A549 (cell line): ENCODE data around the gene ABCC1.

ENCODE experiments used
- CEBPB ChIP-seq, 2 experiments: fragments of >200 bp in 1 of 2; sonication (Bioruptor Twin) in 1 of 2; formaldehyde crosslinking in 1 of 2; IDR thresholded peaks; 2 replicates each; pipeline ENCODE4 v1.6.1; 2012 to 2016
- CTCF ChIP-seq: fragments of >200 bp; sonication (Bioruptor Twin); formaldehyde crosslinking; IDR thresholded peaks from 3 replicates; pipeline ENCODE4 v1.5.1; 2016
- E2F6 ChIP-seq: IDR thresholded peaks from 2 replicates; pipeline ENCODE4 v1.6.1; 2012; ENCODE audit warnings: low read depth, borderline replicate concordance
- EP300 ChIP-seq, 2 experiments: fragments of >200 bp; sonication (Bioruptor Twin); formaldehyde crosslinking; IDR thresholded peaks; 2 replicates in 1 of 2; 3 replicates in 1 of 2; pipeline ENCODE4 v1.6.1; 2016 to 2017
- ESRRA ChIP-seq: fragments of 150-350 bp; IDR thresholded peaks from 2 replicates; pipeline ENCODE4 v1.6.1; 2014; ENCODE audit warnings: mild to moderate bottlenecking, low read length, borderline replicate concordance
- HMGXB4 ChIP-seq: fragments of 250-450 bp; sonication (Bioruptor Pico); IDR thresholded peaks from 2 replicates; pipeline ENCODE4 v1.5.0; 2021; ENCODE audit warnings: mild to moderate bottlenecking, moderate library complexity, borderline replicate concordance
- JUN ChIP-seq, 2 experiments: fragments of >200 bp; sonication (Bioruptor Twin); formaldehyde crosslinking; IDR thresholded peaks; 2 replicates in 1 of 2; 3 replicates in 1 of 2; pipeline ENCODE4 v1.6.1; 2016 to 2017
- MAFK ChIP-seq: fragments of 450-650 bp; IDR thresholded peaks from 2 replicates; pipeline ENCODE4 v1.6.1; 2014; ENCODE audit not compliant: partially characterized antibody
- MYC ChIP-seq: IDR thresholded peaks from 2 replicates; pipeline ENCODE4 v1.6.1; 2012; ENCODE audit warnings: mild to moderate bottlenecking, inconsistent platforms, low read length, improper control_type of control experiment, borderline replicate concordance
- POLR2A ChIP-seq: IDR thresholded peaks from 2 replicates; pipeline ENCODE4 v1.6.1; 2012; ENCODE audit warnings: mild to moderate bottlenecking, low read length
- REST ChIP-seq: fragments of 200-600 bp; sonication (generic); IDR thresholded peaks from 2 replicates; pipeline ENCODE4 v1.6.1; 2016; ENCODE audit warnings: antibody characterized with exemption, mild to moderate bottlenecking, moderate library complexity
- SMC3 ChIP-seq: fragments of >200 bp; sonication (Bioruptor Twin); formaldehyde crosslinking; IDR thresholded peaks from 3 replicates; pipeline ENCODE4 v1.6.1; 2018; ENCODE audit warnings: inconsistent platforms
- SREBF2 ChIP-seq: fragments of 450-650 bp; IDR thresholded peaks from 2 replicates; pipeline ENCODE4 v1.6.1; 2014; ENCODE audit warnings: mild to moderate bottlenecking, moderate library complexity
- USF2 ChIP-seq: fragments of 450-650 bp; IDR thresholded peaks from 2 replicates; pipeline ENCODE4 v1.6.1; 2014; ENCODE audit warnings: antibody characterized with exemption

GRCh38 chr16:16169615-16170014, 220.2 kb downstream of the ABCC1 start:
- TF ChIP-seq EP300 (IDR thresholded peaks at IDR 0.05), result no peak
- TF ChIP-seq CTCF, result no peak
- TF ChIP-seq E2F6, result no peak
- no peak for TF ChIP-seq POLR2A
- no peak for TF ChIP-seq MAFK
- TF ChIP-seq HMGXB4 (CRISPR knock-in tag), result no peak
- no peak for TF ChIP-seq ESRRA
- TF ChIP-seq USF2, result no peak
- no peak for TF ChIP-seq REST
- TF ChIP-seq JUN (IDR thresholded peaks at IDR 0.05), result no peak
- TF ChIP-seq CEBPB (IDR thresholded peaks at IDR 0.05), result no peak
- no peak for TF ChIP-seq MYC
- no peak for TF ChIP-seq SREBF2
- no peak for TF ChIP-seq SMC3
